Panc1 (cell line): ENCODE results near the gene NFYC.

Experiments
- POLR2AphosphoS5 ChIP-seq: IDR thresholded peaks from 2 replicates; pipeline ENCODE4 v1.6.1; 2012; ENCODE audit warnings: mild to moderate bottlenecking, low read depth, low read length, moderate library complexity
- SIN3A ChIP-seq: IDR thresholded peaks from 2 replicates; pipeline ENCODE4 v1.6.1; 2012; ENCODE audit warnings: low read depth, mild to moderate bottlenecking, low read length, moderate library complexity, borderline replicate concordance; ENCODE audit not compliant: insufficient read depth
- TF ChIP-seq, protein P1 (sequence below): fragments of 450-650 bp; IDR thresholded peaks from 2 replicates; pipeline ENCODE4 v1.5.1; 2017; ENCODE audit warnings: mild to moderate bottlenecking
- TF ChIP-seq, protein P2 (sequence below), 2 experiments: IDR thresholded peaks; 2 replicates each; pipeline ENCODE4 v1.6.1; 2011 to 2012; ENCODE audit warnings: low read depth in 2 of 2, control low read depth in 1 of 2, low read length in 1 of 2, mild to moderate bottlenecking in 1 of 2, moderate library complexity in 1 of 2; ENCODE audit not compliant: insufficient read depth in 1 of 2

- TF ChIP-seq, protein P1, sequence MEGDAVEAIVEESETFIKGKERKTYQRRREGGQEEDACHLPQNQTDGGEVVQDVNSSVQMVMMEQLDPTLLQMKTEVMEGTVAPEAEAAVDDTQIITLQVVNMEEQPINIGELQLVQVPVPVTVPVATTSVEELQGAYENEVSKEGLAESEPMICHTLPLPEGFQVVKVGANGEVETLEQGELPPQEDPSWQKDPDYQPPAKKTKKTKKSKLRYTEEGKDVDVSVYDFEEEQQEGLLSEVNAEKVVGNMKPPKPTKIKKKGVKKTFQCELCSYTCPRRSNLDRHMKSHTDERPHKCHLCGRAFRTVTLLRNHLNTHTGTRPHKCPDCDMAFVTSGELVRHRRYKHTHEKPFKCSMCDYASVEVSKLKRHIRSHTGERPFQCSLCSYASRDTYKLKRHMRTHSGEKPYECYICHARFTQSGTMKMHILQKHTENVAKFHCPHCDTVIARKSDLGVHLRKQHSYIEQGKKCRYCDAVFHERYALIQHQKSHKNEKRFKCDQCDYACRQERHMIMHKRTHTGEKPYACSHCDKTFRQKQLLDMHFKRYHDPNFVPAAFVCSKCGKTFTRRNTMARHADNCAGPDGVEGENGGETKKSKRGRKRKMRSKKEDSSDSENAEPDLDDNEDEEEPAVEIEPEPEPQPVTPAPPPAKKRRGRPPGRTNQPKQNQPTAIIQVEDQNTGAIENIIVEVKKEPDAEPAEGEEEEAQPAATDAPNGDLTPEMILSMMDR, result no peak
- TF ChIP-seq, protein P2, sequence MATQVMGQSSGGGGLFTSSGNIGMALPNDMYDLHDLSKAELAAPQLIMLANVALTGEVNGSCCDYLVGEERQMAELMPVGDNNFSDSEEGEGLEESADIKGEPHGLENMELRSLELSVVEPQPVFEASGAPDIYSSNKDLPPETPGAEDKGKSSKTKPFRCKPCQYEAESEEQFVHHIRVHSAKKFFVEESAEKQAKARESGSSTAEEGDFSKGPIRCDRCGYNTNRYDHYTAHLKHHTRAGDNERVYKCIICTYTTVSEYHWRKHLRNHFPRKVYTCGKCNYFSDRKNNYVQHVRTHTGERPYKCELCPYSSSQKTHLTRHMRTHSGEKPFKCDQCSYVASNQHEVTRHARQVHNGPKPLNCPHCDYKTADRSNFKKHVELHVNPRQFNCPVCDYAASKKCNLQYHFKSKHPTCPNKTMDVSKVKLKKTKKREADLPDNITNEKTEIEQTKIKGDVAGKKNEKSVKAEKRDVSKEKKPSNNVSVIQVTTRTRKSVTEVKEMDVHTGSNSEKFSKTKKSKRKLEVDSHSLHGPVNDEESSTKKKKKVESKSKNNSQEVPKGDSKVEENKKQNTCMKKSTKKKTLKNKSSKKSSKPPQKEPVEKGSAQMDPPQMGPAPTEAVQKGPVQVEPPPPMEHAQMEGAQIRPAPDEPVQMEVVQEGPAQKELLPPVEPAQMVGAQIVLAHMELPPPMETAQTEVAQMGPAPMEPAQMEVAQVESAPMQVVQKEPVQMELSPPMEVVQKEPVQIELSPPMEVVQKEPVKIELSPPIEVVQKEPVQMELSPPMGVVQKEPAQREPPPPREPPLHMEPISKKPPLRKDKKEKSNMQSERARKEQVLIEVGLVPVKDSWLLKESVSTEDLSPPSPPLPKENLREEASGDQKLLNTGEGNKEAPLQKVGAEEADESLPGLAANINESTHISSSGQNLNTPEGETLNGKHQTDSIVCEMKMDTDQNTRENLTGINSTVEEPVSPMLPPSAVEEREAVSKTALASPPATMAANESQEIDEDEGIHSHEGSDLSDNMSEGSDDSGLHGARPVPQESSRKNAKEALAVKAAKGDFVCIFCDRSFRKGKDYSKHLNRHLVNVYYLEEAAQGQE (IDR thresholded peaks at IDR 0.05; ENCODE audit: insufficient read depth in 1 of 2, low read depth in 2 of 2, low read length in 1 of 2), result no peak
- no peak for TF ChIP-seq POLR2AphosphoS5
- TF ChIP-seq SIN3A, result no peak
These were observed 46.3 kb upstream of the NFYC start for GRCh38 chr1:40645118-40645680.
